Neural cell (in vitro differentiated cells): ENCODE measurements around the gene IDI1.

Experiments
- EZH2 ChIP-seq: fragments of 200-600, 300-800 bp; shearing (Covaris generic), sonication (generic); IDR thresholded peaks from 2 replicates; pipeline ENCODE4 v1.6.1; 2014; ENCODE audit warnings: antibody characterized with exemption, low read length, borderline replicate concordance, mild to moderate bottlenecking; ENCODE audit not compliant: insufficient read depth, poor library complexity, severe bottlenecking
- MXI1 ChIP-seq: fragments of 450-650 bp; conservative IDR thresholded peaks from 2 replicates; pipeline ENCODE4 v1.6.1; 2014; ENCODE audit warnings: antibody characterized with exemption, mild to moderate bottlenecking; ENCODE audit not compliant: poor library complexity, severe bottlenecking
- RAD21 ChIP-seq: fragments of 450-650 bp; conservative IDR thresholded peaks from 2 replicates; pipeline ENCODE4 v1.6.1; 2014; ENCODE audit warnings: antibody characterized with exemption, mild to moderate bottlenecking, moderate library complexity
- TF ChIP-seq, protein P1 (sequence below): fragments of 450-650 bp; IDR thresholded peaks from 2 replicates; pipeline ENCODE4 v1.5.1; 2014; ENCODE audit warnings: antibody characterized with exemption, mild to moderate bottlenecking, moderate library complexity; ENCODE audit not compliant: poor library complexity, severe bottlenecking

DNA sequence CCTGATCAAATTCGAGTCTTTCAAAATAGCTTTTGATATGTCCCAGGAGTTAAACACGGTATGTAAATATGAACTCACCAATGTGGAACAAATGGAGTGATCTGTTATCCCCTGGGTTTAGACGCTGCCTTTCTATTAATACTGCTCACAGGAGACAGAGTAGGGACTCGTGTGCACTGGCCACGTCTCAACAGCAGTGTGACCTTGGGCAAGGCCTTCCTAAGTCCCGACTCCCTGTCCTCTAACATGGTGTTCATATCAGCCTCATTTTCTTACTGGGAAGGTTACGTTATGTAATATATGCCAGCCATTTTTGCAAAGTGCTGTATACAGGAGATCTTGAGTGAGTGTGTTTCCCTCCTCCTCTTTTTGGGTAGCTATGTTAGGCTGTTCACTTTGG, 9.1 kb upstream of the IDI1 start:
- TF ChIP-seq MXI1 (no peak), EZH2 (no peak), RAD21 (no peak)
- TF ChIP-seq, protein P1, sequence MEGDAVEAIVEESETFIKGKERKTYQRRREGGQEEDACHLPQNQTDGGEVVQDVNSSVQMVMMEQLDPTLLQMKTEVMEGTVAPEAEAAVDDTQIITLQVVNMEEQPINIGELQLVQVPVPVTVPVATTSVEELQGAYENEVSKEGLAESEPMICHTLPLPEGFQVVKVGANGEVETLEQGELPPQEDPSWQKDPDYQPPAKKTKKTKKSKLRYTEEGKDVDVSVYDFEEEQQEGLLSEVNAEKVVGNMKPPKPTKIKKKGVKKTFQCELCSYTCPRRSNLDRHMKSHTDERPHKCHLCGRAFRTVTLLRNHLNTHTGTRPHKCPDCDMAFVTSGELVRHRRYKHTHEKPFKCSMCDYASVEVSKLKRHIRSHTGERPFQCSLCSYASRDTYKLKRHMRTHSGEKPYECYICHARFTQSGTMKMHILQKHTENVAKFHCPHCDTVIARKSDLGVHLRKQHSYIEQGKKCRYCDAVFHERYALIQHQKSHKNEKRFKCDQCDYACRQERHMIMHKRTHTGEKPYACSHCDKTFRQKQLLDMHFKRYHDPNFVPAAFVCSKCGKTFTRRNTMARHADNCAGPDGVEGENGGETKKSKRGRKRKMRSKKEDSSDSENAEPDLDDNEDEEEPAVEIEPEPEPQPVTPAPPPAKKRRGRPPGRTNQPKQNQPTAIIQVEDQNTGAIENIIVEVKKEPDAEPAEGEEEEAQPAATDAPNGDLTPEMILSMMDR, result no peak
